CD4-positive, alpha-beta T cell (primary cell): Measurements from ENCODE around the gene ADGRL2. TPM values are rescaled to one million over a fixed set of nuclear protein-coding genes. Genes with fewer than 3 reads are reported as not detected.

Experiments
- ATAC-seq: fragments of 200-7000 bp; cut with Tn5 transposase; one replicate; pipeline ENCODE4 v1.10.0; 2022; ENCODE audit warnings: mild to moderate bottlenecking; ENCODE audit not compliant: poor library complexity
- CTCF ChIA-PET: fragments of 350-600 bp; sonication (Branson Sonifier 250); formaldehyde crosslinking; loops from one replicate; lab custom pipeline; 2021; ENCODE audit warnings: antibody characterized with exemption, inconsistent platforms; lab: Charles Lee
- POLR2A ChIA-PET: fragments of 350-600 bp; sonication (Branson Sonifier 250); formaldehyde crosslinking; loops from one replicate; lab custom pipeline; 2021; ENCODE audit warnings: antibody characterized with exemption, inconsistent platforms; lab: Charles Lee
- DNase-seq, 14 experiments: peaks; one replicate each; pipeline ENCODE4 v3.0.0-alpha.2; 2013 to 2020; ENCODE audit warnings: mixed read lengths in 2 of 14
- H3K27ac ChIP-seq, 2 donors: one replicate each; pipeline versions ENCODE4 v1.5.1 to v1.7.0; 2013; ENCODE audit warnings: low read length in 2 of 2, low read depth in 1 of 2, mild to moderate bottlenecking in 1 of 2
- H3K27me3 ChIP-seq, 2 experiments: 1 replicate in 1 of 2; 2 replicates in 1 of 2; pipeline versions ENCODE4 v1.6.1 to v1.7.0; 2013; ENCODE audit warnings: low read length in 2 of 2, control low read depth in 1 of 2, mild to moderate bottlenecking in 1 of 2, moderate library complexity in 1 of 2; ENCODE audit not compliant: insufficient read depth in 2 of 2, control insufficient read depth in 1 of 2
- H3K36me3 ChIP-seq: one replicate; pipeline ENCODE4 v1.6.1; 2013; ENCODE audit warnings: low read length, control low read depth; ENCODE audit not compliant: insufficient read depth
- H3K4me1 ChIP-seq: one replicate; pipeline ENCODE4 v1.6.1; 2013; ENCODE audit warnings: low read length, control low read depth; ENCODE audit not compliant: insufficient read depth
- H3K4me3 ChIP-seq: one replicate; pipeline ENCODE4 v1.5.1; 2013; ENCODE audit warnings: mild to moderate bottlenecking, low read length, moderate library complexity
- H3K9me3 ChIP-seq, 2 experiments: 1 replicate in 1 of 2; 2 replicates in 1 of 2; pipeline versions ENCODE4 v1.6.1 to v1.7.0; 2013; ENCODE audit warnings: low read length in 2 of 2, mild to moderate bottlenecking in 2 of 2, control low read depth in 1 of 2, moderate library complexity in 1 of 2; ENCODE audit not compliant: control insufficient read depth in 1 of 2, insufficient read depth in 1 of 2
- H3K27ac Mint-ChIP-seq: one replicate; pipeline ENCODE4 v1.8.0; 2020; ENCODE audit warnings: mixed read lengths
- H3K27me3 Mint-ChIP-seq: one replicate; pipeline ENCODE4 v1.8.0; 2021; ENCODE audit warnings: mixed read lengths
- H3K36me3 Mint-ChIP-seq: one replicate; pipeline ENCODE4 v1.8.0; 2021; ENCODE audit warnings: low read depth, mixed read lengths
- H3K4me1 Mint-ChIP-seq: one replicate; pipeline ENCODE4 v1.8.0; 2021; ENCODE audit warnings: low read depth, mixed read lengths
- H3K4me3 Mint-ChIP-seq: one replicate; pipeline ENCODE4 v1.8.0; 2020; ENCODE audit warnings: mild to moderate bottlenecking, mixed read lengths
- H3K9me3 Mint-ChIP-seq: one replicate; pipeline ENCODE4 v1.8.0; 2020; ENCODE audit warnings: mixed read lengths
- intact Hi-C, 2 experiments: fragments of 100-400 bp; cut with DNase I in 1 of 2; cut with micrococcal nuclease in 1 of 2; formaldehyde crosslinking; loops; one replicate each; pipeline versions ENCODE4 v1.15.1 to v1.9.0; 2023 to 2025; cut with DNase I, micrococcal nuclease
- total RNA-seq, 174 experiments: library from RNA in 2 of 174; stranded (reverse) in 2 of 174; gene quantifications; one replicate each; pipeline ENCODE4 v1.2.3 and lab custom pipeline; 2021 to 2026
- TF ChIP-seq, protein P1 (sequence below): fragments of 200-600 bp; IDR thresholded peaks from one replicate; pipeline ENCODE4 v1.8.0; 2022; ENCODE audit warnings: antibody characterized with exemption, mild to moderate bottlenecking

ADGRL2 gene
- total RNA-seq, 2 experiments from 2014 or later: not detected

DNA sequence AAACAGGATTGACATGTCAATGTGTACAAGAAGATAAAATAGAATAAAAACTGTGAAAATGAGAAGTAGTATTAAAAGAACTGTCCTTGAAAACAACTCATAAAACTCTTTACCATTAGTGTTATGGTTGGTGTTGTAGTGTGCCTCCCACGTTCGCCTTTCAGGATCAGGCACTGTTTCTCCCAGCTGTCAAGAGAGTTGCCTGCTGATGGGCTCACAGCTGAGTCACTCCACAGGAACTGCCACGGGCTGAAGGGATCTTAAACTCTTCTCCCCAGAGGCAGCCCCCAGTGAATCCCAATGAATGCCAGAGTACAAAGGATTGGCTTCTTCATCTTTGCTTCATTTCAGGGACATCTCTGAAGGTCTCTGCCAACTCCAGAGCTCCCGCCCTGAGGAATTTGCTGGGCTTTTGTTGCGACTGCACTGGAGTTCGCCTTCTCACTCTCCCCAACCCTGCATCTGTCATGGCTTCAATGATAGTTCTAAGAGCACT is 119.6 kb downstream of the ADGRL2 start:
- POLR2A ChIA-PET: no interaction called here
- H3K4me3 Mint-ChIP-seq: no peak overlapping the region
- Histone ChIP-seq H3K4me3 (no peak overlapping the region), H3K27me3 (no peaks in the 10 kb centered on the region), H3K4me1 (no peaks in the 10 kb centered on the region), H3K36me3 (no peaks in the 10 kb centered on the region), H3K27ac (no peak overlapping the region), H3K9me3 (no peaks in the 10 kb centered on the region)
- CTCF ChIA-PET: no interaction called here
- intact Hi-C loops: no loop called here
- TF ChIP-seq, protein P1, sequence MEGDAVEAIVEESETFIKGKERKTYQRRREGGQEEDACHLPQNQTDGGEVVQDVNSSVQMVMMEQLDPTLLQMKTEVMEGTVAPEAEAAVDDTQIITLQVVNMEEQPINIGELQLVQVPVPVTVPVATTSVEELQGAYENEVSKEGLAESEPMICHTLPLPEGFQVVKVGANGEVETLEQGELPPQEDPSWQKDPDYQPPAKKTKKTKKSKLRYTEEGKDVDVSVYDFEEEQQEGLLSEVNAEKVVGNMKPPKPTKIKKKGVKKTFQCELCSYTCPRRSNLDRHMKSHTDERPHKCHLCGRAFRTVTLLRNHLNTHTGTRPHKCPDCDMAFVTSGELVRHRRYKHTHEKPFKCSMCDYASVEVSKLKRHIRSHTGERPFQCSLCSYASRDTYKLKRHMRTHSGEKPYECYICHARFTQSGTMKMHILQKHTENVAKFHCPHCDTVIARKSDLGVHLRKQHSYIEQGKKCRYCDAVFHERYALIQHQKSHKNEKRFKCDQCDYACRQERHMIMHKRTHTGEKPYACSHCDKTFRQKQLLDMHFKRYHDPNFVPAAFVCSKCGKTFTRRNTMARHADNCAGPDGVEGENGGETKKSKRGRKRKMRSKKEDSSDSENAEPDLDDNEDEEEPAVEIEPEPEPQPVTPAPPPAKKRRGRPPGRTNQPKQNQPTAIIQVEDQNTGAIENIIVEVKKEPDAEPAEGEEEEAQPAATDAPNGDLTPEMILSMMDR: no peak
- no peaks in the 10 kb centered on the region for H3K27me3 Mint-ChIP-seq
- H3K27ac Mint-ChIP-seq: no peak overlapping the region
- H3K4me1 Mint-ChIP-seq: no peaks in the 10 kb centered on the region
- ATAC-seq (no peak), DNase-seq (no peak)
- no peaks in the 10 kb centered on the region for H3K36me3 Mint-ChIP-seq
- H3K9me3 Mint-ChIP-seq: no peaks in the 10 kb centered on the region

DNA sequence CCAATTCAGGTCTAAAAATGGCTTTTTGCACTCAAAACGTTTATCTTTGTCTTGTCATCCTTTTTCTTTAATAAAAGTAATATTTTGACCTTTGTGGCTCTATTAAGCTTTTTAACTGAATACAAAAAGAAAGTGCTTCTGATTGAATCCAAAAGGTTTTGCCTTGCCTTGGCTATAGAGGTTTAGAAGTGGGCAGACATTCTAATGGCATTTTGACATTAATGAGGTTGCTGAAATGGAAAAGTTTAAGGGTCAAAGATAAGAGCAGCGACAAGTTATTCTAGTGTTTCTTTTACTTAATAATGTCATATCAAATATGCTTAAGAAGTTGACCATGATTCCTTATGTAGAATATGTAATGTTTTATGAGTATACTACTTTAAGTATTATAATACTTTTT is 120.2 kb downstream of the ADGRL2 start:
- intact Hi-C loops: no loop called here

DNA sequence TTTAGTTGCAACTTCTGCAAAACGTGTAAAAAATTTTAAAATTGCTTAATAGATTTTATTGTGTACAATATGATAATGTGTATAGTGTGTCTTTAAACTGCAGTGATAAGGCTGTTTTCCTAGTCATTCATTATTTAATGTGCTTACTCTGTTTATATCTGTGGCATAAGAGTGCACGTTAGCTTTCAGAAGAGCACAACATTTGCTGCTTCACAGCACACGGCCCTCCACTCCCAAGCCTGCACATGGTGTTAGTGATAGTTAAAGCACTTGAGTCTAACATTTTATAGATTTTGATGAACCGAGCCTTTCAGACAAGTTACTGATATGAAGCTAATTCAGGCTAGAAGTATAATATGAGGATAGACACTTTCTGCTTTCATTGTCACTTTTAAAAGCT is 120.6 kb downstream of the ADGRL2 start:
- no peaks in the 10 kb centered on the region for H3K9me3 Mint-ChIP-seq
- ChIA-PET POLR2A (no interaction called here), CTCF (no interaction called here)
- no peak for DNase-seq
- H3K36me3 Mint-ChIP-seq: no peaks in the 10 kb centered on the region
- no peaks in the 10 kb centered on the region for H3K4me1 Mint-ChIP-seq
- no peaks in the 10 kb centered on the region for H3K9me3 ChIP-seq
- H3K27me3 ChIP-seq: no peaks in the 10 kb centered on the region
- H3K4me3 ChIP-seq: no peak overlapping the region
- H3K27ac Mint-ChIP-seq: no peak overlapping the region
- no peaks in the 10 kb centered on the region for H3K36me3 ChIP-seq
- TF ChIP-seq, protein P1: no peak
- no peak for ATAC-seq
- no peak overlapping the region for H3K4me3 Mint-ChIP-seq
- no peaks in the 10 kb centered on the region for H3K27me3 Mint-ChIP-seq
- H3K4me1 ChIP-seq: no peaks in the 10 kb centered on the region
- intact Hi-C loops: no loop called here
- no peak overlapping the region for H3K27ac ChIP-seq

More for the DNA sequence above, 120.2 kb downstream of the ADGRL2 start:
- CTCF ChIA-PET: no interaction called here
- Histone ChIP-seq H3K27ac (no peak overlapping the region), H3K4me1 (no peaks in the 10 kb centered on the region), H3K36me3 (no peaks in the 10 kb centered on the region), H3K4me3 (no peak overlapping the region), H3K27me3 (no peaks in the 10 kb centered on the region), H3K9me3 (no peaks in the 10 kb centered on the region)
- no peak overlapping the region for H3K27ac Mint-ChIP-seq
- H3K4me3 Mint-ChIP-seq: no peak overlapping the region
- H3K27me3 Mint-ChIP-seq: no peaks in the 10 kb centered on the region
- no peaks in the 10 kb centered on the region for H3K9me3 Mint-ChIP-seq
- H3K4me1 Mint-ChIP-seq: no peaks in the 10 kb centered on the region
- DNase-seq: no peak
- ATAC-seq: no peak
- POLR2A ChIA-PET: no interaction called here
- TF ChIP-seq, protein P1: no peak
- no peaks in the 10 kb centered on the region for H3K36me3 Mint-ChIP-seq
